Upper lobe of left lung (tissue), 4 donors: Measurements from ENCODE around the gene TSPYL1.

Experiments
- CTCF ChIP-seq, 6 experiments: fragments of 450-650 bp in 4 of 6; fragments of 200-600 bp in 2 of 6; sonication (generic) in 2 of 6; IDR thresholded peaks; one replicate each; pipeline ENCODE4 v1.5.1; 2016 to 2019; ENCODE audit warnings: antibody characterized with exemption in 6 of 6
- EP300 ChIP-seq, 4 donors: sonication (generic); formaldehyde crosslinking; IDR thresholded peaks; one replicate each; pipeline ENCODE4 v1.5.1; 2017; ENCODE audit warnings: antibody characterized with exemption in 4 of 4, control low read depth in 2 of 4
- POLR2A ChIP-seq, 4 donors: fragments of 450-650 bp; IDR thresholded peaks; one replicate each; pipeline ENCODE4 v1.5.1; 2016 to 2017; ENCODE audit warnings: antibody characterized with exemption in 4 of 4, mild to moderate bottlenecking in 2 of 4

DNA sequence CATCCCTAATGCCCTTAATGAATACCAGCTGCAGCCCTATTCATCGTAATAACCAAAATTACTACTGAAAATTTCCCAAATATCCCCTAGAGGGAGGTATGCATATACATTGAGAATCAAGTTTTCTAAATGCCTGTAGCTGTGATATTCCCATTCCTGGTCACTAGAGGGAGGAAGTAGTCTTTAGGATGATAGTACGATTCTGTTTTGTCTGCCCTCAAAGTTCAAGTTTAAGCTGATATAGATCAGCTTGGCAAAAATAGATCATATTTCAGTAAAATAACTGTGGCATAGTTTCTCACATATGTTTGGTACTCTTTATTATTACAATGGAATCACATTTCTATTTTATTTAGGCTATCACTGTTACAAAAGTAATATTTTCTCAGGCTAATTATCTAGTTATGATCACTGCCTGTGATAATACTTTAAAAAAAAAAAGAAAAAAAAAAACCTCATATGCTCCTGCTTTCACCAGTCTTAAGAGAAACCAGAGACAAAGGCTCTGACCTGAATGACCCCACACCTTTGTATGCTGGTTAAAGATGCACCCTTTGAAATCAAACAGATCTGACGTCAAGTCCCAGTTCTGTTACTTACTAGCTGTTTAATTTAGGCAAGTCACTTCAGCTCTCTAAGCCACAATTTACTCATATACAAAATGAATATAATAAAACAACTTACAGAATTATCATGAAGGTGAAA lies 11.0 kb downstream of the TSPYL1 start:
- TF ChIP-seq CTCF (IDR thresholded peaks at IDR 0.05), result peak; percentile 58 to 82 (median 75)
- no peak for TF ChIP-seq EP300 (IDR thresholded peaks at IDR 0.05)
- no peak for TF ChIP-seq POLR2A (IDR thresholded peaks at IDR 0.05)
